ENCODE measurements around the gene ZXDC. TPM values are rescaled to one million over a fixed set of nuclear protein-coding genes. Genes with fewer than 3 reads are reported as not detected.

The ZXDC gene
- total and polyA plus RNA-seq, 9 of the 15 experiments (the other 6 are each of a cell fraction or from before 2014, with no cell fraction given), result 0.59 to 13.4 (median 7.3) TPM

DNA sequence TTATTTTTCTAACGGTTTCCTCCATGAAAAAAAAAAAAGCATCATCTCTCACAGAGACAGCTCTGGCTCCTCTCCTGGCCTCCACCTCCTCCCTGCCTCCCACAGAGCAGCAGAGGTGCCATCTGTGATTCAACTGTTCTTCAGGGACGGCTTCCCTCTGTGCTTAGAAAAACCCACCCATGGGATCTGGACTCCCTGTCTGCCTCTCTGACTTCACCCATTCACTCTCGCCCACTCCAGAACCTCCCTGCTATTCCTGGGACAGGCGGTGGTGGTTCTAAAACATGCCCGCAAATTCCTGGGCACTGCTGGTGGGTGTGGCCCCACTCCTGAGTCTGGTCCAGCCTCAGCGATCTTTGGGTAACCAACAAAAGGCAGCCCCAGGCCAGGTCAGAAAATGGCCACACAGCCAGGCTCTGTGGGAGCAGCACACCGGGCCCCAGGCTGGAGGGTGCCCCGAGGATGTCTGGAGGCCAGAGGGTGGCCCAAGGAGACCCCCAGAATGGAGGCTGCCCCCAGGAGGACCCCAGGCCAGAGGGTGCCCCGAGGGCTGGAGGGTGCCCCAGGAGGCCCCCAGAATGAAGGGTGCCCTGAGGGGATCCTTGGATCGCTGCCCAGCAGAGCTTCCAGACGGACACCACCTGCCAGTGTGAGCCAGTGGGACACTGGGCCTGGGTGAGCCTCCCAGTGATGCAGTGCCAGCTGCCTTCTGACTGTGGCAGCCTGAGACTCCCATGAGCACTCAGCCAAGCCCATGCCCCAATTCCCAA, 45.6 kb upstream of the ZXDC start:
- Histone ChIP-seq H3K9me3 (replicated peaks; ENCODE audit: control insufficient read depth, insufficient read depth, low read depth, low read length) (no peaks in the 10 kb centered on the region), H3K36me3 (ENCODE audit: control insufficient read depth, insufficient read depth, low read length) (no peaks in the 10 kb centered on the region), H3K27ac (ENCODE audit: extremely low read depth, low read depth, low read length) (no peak overlapping the region), H3K79me2 (ENCODE audit: control insufficient read depth, insufficient read depth, low read length) (no peaks in the 10 kb centered on the region), H3K9ac (ENCODE audit: insufficient read depth in 1 of 2, low read depth in 2 of 2, low read length in 2 of 2) (no peak overlapping the region; a peak in 1 of 4 replicates), H3K4me3 (no peak overlapping the region), H3K9me1 (ENCODE audit: control insufficient read depth, insufficient read depth, low read length) (no peaks in the 10 kb centered on the region), H4K20me1 (replicated peaks; ENCODE audit: control insufficient read depth, insufficient read depth, low read length) (peaks cover 3% of the 10 kb centered on the region; the same call in 1 of the 2 replicates), H2AFZ (ENCODE audit: low read depth, low read length) (no peak overlapping the region), H3K4me1 (replicated peaks in 1 of 2; ENCODE audit: control insufficient read depth in 2 of 2, insufficient read depth in 2 of 2, low read length in 2 of 2) (peaks cover 0 to 12% of the 10 kb centered on the region in 2 experiments; a peak in 2 of 5 replicates), H3K4me2 (ENCODE audit: insufficient read depth, low read length) (no peak overlapping the region), H3K27me3 (ENCODE audit: control insufficient read depth in 2 of 2, insufficient read depth in 2 of 2, low read length in 2 of 2) (peaks cover 0 to 11% of the 10 kb centered on the region in 2 experiments; a peak in 1 of 5 replicates)
- DNase-seq (ENCODE audit: extremely low read depth in 1 of 4, low spot score in 3 of 4) (no peak), ATAC-seq (no peak), FAIRE-seq (no peak)
- in situ Hi-C loops (cut with MboI) (no loop called here), intact Hi-C loops (cut with micrococcal nuclease) (loop anchor here (10.0 kb wide), 2 partner anchors 143 to 223 kb away; no protein-coding TSS in a partner anchor)
- CTCF ChIA-PET (ENCODE audit: low intra/inter-chr PET ratio), result no interaction called here
- no TSS peak for BruUV-seq (replicated peaks)
- 0% methylated on average over 8 of the region's 11 CpGs for WGBS (ENCODE audit: insufficient coverage, low coverage, missing lambda C conversion rate)
- POLR2A ChIA-PET, result no interaction called here
- TF ChIP-seq MCM7 (IDR thresholded peaks at IDR 0.05) (no peak), ZNF589 (CRISPR knock-in tag; IDR thresholded peaks at IDR 0.05; ENCODE audit: low read depth) (no peak), ELF1 (tag; IDR thresholded peaks at IDR 0.05) (no peak), CAMTA2 (CRISPR knock-in tag; conservative IDR thresholded peaks at IDR 0.05) (no peak), ZNF184 (CRISPR knock-in tag; IDR thresholded peaks at IDR 0.05) (no peak), ZNF699 (CRISPR knock-in tag; IDR thresholded peaks at IDR 0.05; ENCODE audit: insufficient replicate concordance) (no peak), XRCC5 (IDR thresholded peaks at IDR 0.05; ENCODE audit: low read depth, low read length) (no peak), POLR2B (IDR thresholded peaks at IDR 0.05; ENCODE audit: low read depth, partially characterized antibody) (no peak), TCF7 (IDR thresholded peaks at IDR 0.05; ENCODE audit: borderline replicate concordance) (no peak)
- TF ChIP-seq, protein P1, sequence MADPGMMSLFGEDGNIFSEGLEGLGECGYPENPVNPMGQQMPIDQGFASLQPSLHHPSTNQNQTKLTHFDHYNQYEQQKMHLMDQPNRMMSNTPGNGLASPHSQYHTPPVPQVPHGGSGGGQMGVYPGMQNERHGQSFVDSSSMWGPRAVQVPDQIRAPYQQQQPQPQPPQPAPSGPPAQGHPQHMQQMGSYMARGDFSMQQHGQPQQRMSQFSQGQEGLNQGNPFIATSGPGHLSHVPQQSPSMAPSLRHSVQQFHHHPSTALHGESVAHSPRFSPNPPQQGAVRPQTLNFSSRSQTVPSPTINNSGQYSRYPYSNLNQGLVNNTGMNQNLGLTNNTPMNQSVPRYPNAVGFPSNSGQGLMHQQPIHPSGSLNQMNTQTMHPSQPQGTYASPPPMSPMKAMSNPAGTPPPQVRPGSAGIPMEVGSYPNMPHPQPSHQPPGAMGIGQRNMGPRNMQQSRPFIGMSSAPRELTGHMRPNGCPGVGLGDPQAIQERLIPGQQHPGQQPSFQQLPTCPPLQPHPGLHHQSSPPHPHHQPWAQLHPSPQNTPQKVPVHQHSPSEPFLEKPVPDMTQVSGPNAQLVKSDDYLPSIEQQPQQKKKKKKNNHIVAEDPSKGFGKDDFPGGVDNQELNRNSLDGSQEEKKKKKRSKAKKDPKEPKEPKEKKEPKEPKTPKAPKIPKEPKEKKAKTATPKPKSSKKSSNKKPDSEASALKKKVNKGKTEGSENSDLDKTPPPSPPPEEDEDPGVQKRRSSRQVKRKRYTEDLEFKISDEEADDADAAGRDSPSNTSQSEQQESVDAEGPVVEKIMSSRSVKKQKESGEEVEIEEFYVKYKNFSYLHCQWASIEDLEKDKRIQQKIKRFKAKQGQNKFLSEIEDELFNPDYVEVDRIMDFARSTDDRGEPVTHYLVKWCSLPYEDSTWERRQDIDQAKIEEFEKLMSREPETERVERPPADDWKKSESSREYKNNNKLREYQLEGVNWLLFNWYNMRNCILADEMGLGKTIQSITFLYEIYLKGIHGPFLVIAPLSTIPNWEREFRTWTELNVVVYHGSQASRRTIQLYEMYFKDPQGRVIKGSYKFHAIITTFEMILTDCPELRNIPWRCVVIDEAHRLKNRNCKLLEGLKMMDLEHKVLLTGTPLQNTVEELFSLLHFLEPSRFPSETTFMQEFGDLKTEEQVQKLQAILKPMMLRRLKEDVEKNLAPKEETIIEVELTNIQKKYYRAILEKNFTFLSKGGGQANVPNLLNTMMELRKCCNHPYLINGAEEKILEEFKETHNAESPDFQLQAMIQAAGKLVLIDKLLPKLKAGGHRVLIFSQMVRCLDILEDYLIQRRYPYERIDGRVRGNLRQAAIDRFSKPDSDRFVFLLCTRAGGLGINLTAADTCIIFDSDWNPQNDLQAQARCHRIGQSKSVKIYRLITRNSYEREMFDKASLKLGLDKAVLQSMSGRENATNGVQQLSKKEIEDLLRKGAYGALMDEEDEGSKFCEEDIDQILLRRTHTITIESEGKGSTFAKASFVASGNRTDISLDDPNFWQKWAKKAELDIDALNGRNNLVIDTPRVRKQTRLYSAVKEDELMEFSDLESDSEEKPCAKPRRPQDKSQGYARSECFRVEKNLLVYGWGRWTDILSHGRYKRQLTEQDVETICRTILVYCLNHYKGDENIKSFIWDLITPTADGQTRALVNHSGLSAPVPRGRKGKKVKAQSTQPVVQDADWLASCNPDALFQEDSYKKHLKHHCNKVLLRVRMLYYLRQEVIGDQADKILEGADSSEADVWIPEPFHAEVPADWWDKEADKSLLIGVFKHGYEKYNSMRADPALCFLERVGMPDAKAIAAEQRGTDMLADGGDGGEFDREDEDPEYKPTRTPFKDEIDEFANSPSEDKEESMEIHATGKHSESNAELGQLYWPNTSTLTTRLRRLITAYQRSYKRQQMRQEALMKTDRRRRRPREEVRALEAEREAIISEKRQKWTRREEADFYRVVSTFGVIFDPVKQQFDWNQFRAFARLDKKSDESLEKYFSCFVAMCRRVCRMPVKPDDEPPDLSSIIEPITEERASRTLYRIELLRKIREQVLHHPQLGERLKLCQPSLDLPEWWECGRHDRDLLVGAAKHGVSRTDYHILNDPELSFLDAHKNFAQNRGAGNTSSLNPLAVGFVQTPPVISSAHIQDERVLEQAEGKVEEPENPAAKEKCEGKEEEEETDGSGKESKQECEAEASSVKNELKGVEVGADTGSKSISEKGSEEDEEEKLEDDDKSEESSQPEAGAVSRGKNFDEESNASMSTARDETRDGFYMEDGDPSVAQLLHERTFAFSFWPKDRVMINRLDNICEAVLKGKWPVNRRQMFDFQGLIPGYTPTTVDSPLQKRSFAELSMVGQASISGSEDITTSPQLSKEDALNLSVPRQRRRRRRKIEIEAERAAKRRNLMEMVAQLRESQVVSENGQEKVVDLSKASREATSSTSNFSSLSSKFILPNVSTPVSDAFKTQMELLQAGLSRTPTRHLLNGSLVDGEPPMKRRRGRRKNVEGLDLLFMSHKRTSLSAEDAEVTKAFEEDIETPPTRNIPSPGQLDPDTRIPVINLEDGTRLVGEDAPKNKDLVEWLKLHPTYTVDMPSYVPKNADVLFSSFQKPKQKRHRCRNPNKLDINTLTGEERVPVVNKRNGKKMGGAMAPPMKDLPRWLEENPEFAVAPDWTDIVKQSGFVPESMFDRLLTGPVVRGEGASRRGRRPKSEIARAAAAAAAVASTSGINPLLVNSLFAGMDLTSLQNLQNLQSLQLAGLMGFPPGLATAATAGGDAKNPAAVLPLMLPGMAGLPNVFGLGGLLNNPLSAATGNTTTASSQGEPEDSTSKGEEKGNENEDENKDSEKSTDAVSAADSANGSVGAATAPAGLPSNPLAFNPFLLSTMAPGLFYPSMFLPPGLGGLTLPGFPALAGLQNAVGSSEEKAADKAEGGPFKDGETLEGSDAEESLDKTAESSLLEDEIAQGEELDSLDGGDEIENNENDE (IDR thresholded peaks at IDR 0.05; ENCODE audit: low read depth, low read length), result no peak
